Measurements from ENCODE around the gene SLC35F6. TPM values are rescaled to one million over a fixed set of nuclear protein-coding genes. Genes with fewer than 3 reads are reported as not detected.
"Not testable (repeated sequence)": the region's sequence is repeated elsewhere in the genome, so short reads cannot be mapped to it uniquely, and the experiment has no call there.

Gene SLC35F6
- polyA plus RNA-seq, 3 donors from 2014 or later: 6.6 to 13.7 (median 7.3) TPM

DNA sequence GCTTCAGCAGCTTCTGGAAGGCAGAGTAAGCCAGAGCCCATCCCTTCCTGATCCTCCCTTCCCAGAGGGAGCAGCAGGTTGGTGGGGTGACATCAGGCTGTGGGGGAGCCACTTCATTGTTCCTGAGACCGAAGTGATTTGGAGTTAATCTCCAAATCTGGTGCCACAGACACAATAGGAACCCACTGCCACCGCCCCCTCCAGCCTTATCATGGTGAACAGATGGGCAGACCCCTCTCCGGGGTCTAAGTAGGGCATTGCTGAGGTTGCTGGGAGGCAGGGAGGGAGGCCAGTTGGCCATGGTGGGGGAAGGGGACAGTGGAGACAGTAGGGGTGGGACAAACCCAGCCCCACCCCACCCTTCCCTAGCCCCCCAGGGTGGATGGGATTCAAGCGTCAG is 25.6 kb upstream of the SLC35F6 start:
- DNase-seq: no peak
- H3K27ac Mint-ChIP-seq: no peak overlapping the region
- H3K4me3 Mint-ChIP-seq: no peak overlapping the region
- peaks cover 30 to 53% of the 10 kb centered on the region in 2 donors for H3K4me1 Mint-ChIP-seq
- H3K9me3 Mint-ChIP-seq: no peaks in the 10 kb centered on the region
- no peaks in the 10 kb centered on the region for H3K36me3 Mint-ChIP-seq
- peaks cover 4 to 22% (median 7%) of the 10 kb centered on the region in 3 donors for H3K27me3 Mint-ChIP-seq (ENCODE audit: low read depth in 3 of 3)

DNA sequence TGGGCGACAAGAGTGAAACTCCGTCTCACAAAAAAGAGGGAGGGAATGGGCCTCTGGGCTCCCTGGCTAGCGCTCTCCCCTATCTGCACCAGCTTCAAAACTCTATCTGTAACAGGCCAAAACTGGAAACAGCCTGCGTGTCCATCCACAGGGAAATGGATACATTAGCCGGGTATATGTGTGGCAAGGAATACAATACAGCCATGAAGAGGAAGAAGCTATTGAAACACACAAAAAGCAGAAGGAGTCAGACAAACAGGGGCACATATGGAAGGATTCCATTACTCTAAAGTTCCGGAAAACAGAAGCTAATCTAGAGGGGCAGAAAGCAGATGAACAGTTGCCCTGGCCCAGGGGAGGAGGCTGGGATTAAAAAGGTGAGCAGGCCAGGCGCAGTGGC is 24.6 kb upstream of the SLC35F6 start:
- no peak for DNase-seq
- Mint-ChIP-seq H3K9me3 (no peaks in the 10 kb centered on the region), H3K36me3 (no peaks in the 10 kb centered on the region), H3K27me3 (ENCODE audit: low read depth in 3 of 3) (peaks cover 5 to 22% (median 7%) of the 10 kb centered on the region in 3 donors), H3K27ac (peak overlapping the region in 1 of 6 donors; percentile 14), H3K4me1 (peaks cover 30 to 53% of the 10 kb centered on the region in 2 donors), H3K4me3 (peak overlapping the region in 2 of 5 donors; percentile 8 to 30)

DNA sequence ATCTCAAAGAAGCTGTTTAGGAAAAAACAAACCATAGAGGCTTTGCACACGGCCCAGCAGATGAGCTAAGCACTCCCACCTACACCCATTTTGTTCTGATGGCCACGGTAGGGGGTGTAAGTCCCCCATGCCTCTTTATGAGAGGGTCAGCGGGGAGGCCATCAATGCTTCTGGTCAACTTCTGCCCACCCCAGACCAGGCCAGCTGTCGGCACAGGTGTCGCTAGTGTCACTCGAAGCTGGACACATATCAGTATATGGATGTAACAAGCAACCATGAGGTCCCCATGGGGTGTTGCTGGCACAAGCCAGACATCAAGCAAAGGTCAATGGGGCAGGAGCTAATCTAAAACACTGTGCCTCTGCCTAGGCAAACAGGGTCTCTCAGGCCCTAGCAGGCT is 23.7 kb upstream of the SLC35F6 start:
- Mint-ChIP-seq H3K9me3 (no peaks in the 10 kb centered on the region), H3K27ac (peak overlapping the region in 1 of 6 donors; percentile 5), H3K4me1 (peaks cover 27 to 48% of the 10 kb centered on the region in 2 donors), H3K36me3 (no peaks in the 10 kb centered on the region), H3K27me3 (ENCODE audit: low read depth in 3 of 3) (peaks cover 6 to 20% (median 7%) of the 10 kb centered on the region in 3 donors), H3K4me3 (no peak overlapping the region)
- no peak for DNase-seq

DNA sequence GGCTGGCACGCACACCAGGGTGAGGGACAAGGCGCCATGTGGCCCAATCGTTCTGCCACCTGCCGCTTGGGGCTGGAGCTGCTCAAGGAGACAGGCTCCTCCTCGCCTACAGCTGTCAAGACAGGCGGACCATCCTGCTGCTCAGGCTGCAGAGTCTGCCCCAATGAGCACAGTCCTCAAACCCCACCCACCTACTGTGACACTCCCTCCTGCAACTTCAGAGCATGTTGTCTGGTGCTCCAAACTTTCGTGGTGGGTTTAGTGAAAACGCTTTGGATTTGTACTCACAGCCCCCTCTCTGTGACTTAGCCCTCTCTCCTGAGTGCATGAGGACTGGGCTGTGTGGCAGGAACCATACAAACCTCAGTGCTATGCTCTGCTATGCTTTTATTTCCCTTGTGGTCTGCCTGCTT is 23.2 kb upstream of the SLC35F6 start:
- Mint-ChIP-seq H3K9me3 (no peaks in the 10 kb centered on the region), H3K36me3 (no peaks in the 10 kb centered on the region), H3K4me3 (peak overlapping the region; percentile 38 to 85 (median 70)), H3K27me3 (ENCODE audit: low read depth in 3 of 3) (peaks cover 8 to 14% (median 10%) of the 10 kb centered on the region in 3 donors), H3K4me1 (peaks cover 23 to 42% of the 10 kb centered on the region in 2 donors), H3K27ac (peak overlapping the region in 4 of 6 donors; percentile 5 to 65 (median 45))
- DNase-seq: peak; percentile 43 to 63 (median 45)

DNA sequence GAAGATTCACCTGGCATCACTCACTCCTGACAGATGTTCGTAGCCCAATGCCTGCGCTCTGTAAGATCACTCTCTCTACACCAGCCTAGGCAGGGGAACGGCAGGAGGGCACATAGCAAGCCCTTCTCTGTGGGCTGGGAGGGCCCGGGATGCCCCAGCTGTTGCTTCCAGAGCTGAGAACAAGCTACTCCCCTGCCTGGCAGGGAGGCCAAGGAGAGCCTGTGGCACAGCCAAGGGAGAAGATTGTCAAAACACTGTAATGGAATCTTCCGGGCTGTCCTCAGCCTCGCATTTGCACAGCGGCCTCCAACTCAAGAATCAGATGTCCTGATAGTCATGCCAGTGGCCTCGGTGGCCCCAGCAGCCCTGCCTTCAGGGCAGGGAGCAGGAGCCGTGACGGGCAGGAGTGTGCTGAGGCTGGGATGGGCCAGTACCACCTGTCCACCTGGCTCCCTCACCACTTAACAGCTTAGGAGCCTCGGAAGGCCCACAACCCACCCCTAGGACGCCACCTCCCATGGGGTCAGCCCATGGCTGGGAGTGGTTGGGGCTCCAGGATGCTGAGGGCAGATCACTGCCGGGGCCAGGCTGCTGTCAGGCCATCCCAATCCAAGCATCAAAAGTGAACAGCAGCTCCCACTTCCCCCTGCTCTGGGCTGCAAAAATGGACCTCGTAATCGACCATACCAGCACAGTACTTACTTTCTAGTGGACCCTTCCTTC is 21.9 kb upstream of the SLC35F6 start:
- Mint-ChIP-seq H3K27me3 (ENCODE audit: low read depth in 3 of 3) (peaks cover 6 to 11% (median 8%) of the 10 kb centered on the region in 3 donors), H3K9me3 (no peaks in the 10 kb centered on the region), H3K4me3 (no peak overlapping the region), H3K36me3 (no peaks in the 10 kb centered on the region), H3K4me1 (peaks cover 17 to 33% of the 10 kb centered on the region in 2 donors), H3K27ac (no peak overlapping the region)
- DNase-seq: no peak

DNA sequence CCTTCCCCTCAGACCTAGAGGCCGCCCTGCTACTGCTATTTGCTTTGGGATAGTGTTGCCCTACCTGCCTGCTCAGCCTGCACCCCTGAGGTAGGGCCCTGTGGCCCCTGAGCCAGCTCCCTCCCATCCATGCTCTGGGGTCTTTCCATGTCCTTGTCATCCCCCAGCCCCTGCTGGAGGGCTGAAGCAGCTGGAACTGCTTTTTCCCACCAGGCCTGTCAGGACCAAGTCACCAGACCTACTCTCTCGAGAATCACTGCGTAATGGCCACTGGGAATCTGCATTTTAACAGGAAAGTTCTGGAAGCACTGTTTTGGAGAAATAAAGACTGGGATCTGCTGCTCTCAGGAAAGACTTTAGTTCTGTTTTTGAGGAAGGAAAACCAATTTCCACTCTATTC is 20.2 kb upstream of the SLC35F6 start:
- Mint-ChIP-seq H3K27ac (no peak overlapping the region), H3K4me3 (no peak overlapping the region), H3K27me3 (ENCODE audit: low read depth in 3 of 3) (peaks cover 6 to 9% (median 6%) of the 10 kb centered on the region in 3 donors), H3K9me3 (no peaks in the 10 kb centered on the region), H3K36me3 (no peaks in the 10 kb centered on the region), H3K4me1 (peaks cover 17 to 30% of the 10 kb centered on the region in 2 donors)
- DNase-seq: no peak

DNA sequence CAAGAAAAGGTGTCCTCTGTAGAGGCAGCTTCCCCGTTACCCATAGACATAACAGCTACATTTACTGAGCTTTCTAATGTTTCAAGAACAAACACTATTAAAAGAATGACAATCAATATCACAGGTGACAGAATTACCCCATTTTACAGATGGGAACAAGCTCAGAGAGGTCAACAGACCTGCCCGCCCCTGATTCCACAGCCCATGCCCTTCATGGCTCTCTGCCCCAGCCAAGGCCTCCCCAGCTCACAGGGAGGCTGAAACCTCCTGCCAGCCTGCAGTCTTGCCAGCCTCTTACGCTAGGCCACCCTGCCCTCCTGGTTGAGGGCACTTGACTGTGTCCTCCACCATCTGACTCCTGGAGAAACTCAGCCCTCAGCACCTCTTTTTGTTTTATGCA is 19.1 kb upstream of the SLC35F6 start:
- Mint-ChIP-seq H3K27me3 (ENCODE audit: low read depth in 3 of 3) (peaks cover 6 to 7% (median 7%) of the 10 kb centered on the region in 3 donors), H3K27ac (no peak overlapping the region), H3K4me1 (peaks cover 17 to 20% of the 10 kb centered on the region in 2 donors), H3K4me3 (no peak overlapping the region), H3K36me3 (no peaks in the 10 kb centered on the region), H3K9me3 (no peaks in the 10 kb centered on the region)
- DNase-seq: no peak

DNA sequence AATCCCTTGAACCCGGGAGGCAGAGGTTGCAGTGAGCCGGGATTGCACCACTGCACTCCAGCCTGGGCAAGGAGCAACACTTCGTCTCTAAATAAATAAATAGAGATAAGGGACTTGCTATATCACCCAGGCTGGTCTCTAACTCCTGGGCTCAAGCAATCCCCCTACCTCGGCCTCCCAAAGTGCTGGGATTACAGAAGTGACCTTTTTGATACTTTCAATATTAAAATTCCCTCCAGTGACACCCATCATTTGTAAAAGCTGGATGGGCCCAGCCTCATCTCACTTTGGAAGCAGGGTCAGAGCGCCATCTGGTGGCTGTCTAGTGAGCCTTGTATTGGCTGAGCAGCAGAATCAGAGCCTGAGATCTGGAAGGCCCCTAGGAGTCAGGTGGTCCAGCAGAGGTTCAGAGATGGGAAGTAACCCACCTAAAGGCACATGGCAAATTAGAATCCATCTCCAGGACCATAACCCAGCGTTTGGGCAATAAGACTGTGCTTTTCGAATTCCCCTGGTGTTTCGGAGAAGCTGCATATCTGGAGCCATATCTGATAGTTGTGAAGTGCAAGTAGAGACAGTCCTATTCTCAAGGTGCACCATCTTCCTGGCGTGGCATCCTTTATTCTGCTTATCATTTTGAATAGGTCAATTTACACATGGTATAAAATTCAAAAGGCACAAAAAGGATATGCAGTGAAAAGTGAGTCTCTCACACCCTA is 18.3 kb upstream of the SLC35F6 start:
- Mint-ChIP-seq H3K4me1 (peaks cover 12% of the 10 kb centered on the region in 2 donors), H3K27ac (no peak overlapping the region), H3K36me3 (no peaks in the 10 kb centered on the region), H3K9me3 (no peaks in the 10 kb centered on the region), H3K4me3 (no peak overlapping the region), H3K27me3 (ENCODE audit: low read depth in 3 of 3) (peaks cover 6 to 7% (median 7%) of the 10 kb centered on the region in 3 donors)
- DNase-seq: peak; percentile 69 to 72 (median 70)

DNA sequence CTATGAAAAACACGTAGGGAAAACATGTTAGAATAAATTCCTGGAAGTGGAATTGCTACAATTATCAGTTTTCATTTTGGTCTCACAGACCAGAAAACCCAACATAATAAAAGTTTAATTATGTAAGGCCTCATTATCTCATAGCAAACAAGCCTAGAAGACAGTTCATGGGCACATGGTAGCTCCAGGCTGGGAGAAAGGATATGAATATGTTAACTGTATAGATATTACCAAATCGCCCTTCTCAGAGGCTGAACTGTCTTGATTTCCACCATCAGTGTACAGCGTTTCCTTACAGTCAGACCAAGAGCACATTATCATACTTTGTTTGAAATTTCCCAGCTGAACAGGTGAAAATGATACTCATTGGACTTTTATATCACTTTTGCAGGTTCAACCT is 17.1 kb upstream of the SLC35F6 start:
- peaks cover under 1 to 1% of the 10 kb centered on the region in 2 donors for H3K4me1 Mint-ChIP-seq

DNA sequence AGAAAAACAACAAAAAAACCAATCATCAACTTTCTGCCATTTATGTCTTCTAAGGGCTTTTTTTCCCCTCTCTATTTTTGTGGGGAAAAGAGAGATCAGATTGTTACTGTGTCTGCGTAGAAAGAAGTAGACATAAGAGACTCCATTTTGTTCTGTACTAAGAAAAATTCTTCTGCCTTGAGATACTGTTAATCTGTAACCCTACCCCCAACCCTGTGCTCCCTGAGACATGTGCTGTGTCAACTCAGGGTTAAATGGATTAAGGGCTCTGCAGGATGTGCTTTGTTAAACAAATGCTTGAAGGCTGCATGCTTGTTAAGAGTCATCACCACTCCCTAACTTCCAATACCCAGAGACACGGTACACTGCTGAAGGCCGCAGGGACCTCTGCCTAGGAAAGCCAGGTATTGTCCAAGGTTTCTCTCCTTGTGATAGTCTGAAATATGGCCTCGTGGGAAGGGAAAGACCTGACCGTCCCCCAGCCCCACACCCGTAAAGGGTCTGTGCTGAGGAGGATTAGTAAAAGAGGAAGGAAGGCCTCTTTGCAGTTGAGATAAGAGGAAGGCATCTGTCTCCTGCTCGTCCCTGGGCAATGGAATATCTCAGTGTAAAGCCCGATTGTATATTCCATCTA is 14.2 kb upstream of the SLC35F6 start:
- not testable (repeated sequence) for H3K27ac Mint-ChIP-seq; H3K4me3 Mint-ChIP-seq; H3K4me1 Mint-ChIP-seq; H3K27me3 Mint-ChIP-seq (ENCODE audit: low read depth in 3 of 3); H3K36me3 Mint-ChIP-seq; DNase-seq; H3K9me3 Mint-ChIP-seq

More for the DNA sequence above, 17.1 kb upstream of the SLC35F6 start:
- no peak overlapping the region for H3K27ac Mint-ChIP-seq
- H3K9me3 Mint-ChIP-seq: no peaks in the 10 kb centered on the region
- no peak overlapping the region for H3K4me3 Mint-ChIP-seq
- peaks cover 2 to 7% (median 6%) of the 10 kb centered on the region in 3 donors for H3K27me3 Mint-ChIP-seq (ENCODE audit: low read depth in 3 of 3)
- no peaks in the 10 kb centered on the region for H3K36me3 Mint-ChIP-seq
- DNase-seq: no peak

DNA sequence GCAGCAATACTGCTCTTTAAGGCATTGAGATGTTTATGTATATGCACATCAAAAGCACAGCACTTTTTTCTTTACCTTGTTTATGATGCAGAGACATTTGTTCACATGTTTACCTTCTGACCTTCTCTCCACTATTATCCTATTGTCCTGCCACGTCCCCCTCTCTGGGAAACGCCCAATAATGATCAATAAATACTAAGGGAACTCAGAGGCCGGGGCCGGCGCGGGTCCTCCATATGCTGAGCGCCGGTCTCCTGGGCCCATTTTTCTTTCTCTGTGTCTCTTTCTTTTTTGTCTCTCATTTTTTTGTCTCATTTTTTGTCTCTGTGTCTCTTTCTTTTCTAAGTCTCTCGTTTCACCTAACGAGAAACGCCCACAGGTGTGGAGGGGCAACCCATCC is 13.6 kb upstream of the SLC35F6 start:
- H3K9me3 Mint-ChIP-seq; DNase-seq; H3K4me3 Mint-ChIP-seq; H3K36me3 Mint-ChIP-seq; H3K27me3 Mint-ChIP-seq (ENCODE audit: low read depth in 3 of 3); H3K4me1 Mint-ChIP-seq; H3K27ac Mint-ChIP-seq: not testable (repeated sequence)

DNA sequence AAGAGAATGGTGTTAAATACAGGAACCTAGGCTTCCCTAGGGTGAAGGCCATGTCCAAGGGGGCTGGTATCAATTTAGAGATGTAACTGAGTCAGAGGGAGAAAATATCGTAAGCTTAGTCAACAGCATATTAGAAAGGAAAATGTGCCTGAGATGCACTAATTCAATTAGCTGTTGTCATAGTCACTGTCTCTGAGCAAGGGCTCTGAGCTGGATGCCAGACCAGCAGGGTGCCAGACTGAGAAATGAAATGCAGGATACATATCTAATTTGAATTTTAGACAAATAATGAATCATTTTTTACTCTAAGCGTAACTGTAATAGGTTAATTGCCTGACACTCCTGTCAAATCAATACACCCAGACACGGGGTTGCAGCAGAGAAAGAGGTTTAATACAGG is 11.4 kb upstream of the SLC35F6 start:
- Mint-ChIP-seq H3K27me3 (ENCODE audit: low read depth in 3 of 3) (peaks cover 0 to 3% (median 2%) of the 10 kb centered on the region in 3 donors), H3K4me3 (no peak overlapping the region), H3K36me3 (no peaks in the 10 kb centered on the region), H3K4me1 (peaks cover 1 to 4% of the 10 kb centered on the region in 2 donors), H3K27ac (no peak overlapping the region), H3K9me3 (peaks cover 0 to 2% (median 0%) of the 10 kb centered on the region in 6 donors)
- no peak for DNase-seq

DNA sequence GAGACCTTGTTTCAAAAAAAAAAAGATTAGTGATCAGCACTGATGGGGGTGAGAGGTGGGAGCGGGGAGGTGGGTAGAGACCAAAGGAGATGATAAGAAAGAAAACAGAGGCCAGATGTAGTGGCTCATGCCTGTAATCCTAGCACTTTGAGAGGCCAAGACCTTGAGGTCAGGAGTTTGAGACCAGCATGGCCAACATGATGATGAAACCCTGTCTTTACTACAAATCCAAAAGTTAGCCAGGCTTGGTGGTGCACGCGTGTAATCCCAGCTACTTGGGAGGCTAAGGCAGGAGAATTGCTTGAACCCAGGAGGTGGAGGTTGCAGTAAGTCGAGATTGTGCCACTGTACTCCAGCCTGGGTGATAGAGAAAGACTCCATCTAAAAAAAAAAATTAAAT is 9.5 kb upstream of the SLC35F6 start:
- no peaks in the 10 kb centered on the region for H3K36me3 Mint-ChIP-seq
- H3K4me3 Mint-ChIP-seq: no peak overlapping the region
- H3K4me1 Mint-ChIP-seq: peaks cover 2 to 14% of the 10 kb centered on the region in 2 donors
- peaks cover 0 to 2% (median 2%) of the 10 kb centered on the region in 3 donors for H3K27me3 Mint-ChIP-seq (ENCODE audit: low read depth in 3 of 3)
- DNase-seq: no peak
- H3K27ac Mint-ChIP-seq: no peak overlapping the region
- peaks cover 0 to 2% (median 0%) of the 10 kb centered on the region in 6 donors for H3K9me3 Mint-ChIP-seq

Data from immature natural killer cell (primary cell).